ENCODE data around the gene BRIP1.
"Not testable (repeated sequence)": the region's sequence is repeated elsewhere in the genome, so short reads cannot be mapped to it uniquely, and the experiment has no call there.

BRIP1 gene

GRCh38 chr17:61826866-61827265 is 36.5 kb downstream of the BRIP1 start:
- DNase-seq = not testable (repeated sequence)

- DNase-seq = not testable (repeated sequence)
These were observed 37.1 kb downstream of the BRIP1 start for GRCh38 chr17:61826198-61826597.

- DNase-seq = no peak
These were observed 37.7 kb downstream of the BRIP1 start for GRCh38 chr17:61825448-61826137.

- DNase-seq = no peak
These were observed 40.7 kb downstream of the BRIP1 start for GRCh38 chr17:61822326-61823285.

- DNase-seq = no peak
These were observed 41.7 kb downstream of the BRIP1 start for GRCh38 chr17:61821655-61822054.

GRCh38 chr17:61819265-61819664 is 44.1 kb downstream of the BRIP1 start:
- not testable (repeated sequence) for DNase-seq

- DNase-seq = no peak
These were observed 45.1 kb downstream of the BRIP1 start for GRCh38 chr17:61818225-61818624.

GRCh38 chr17:61817452-61817851 is 45.9 kb downstream of the BRIP1 start:
- DNase-seq = no peak

- DNase-seq = no peak
These were observed 46.8 kb downstream of the BRIP1 start for GRCh38 chr17:61816538-61816937.

- DNase-seq = no peak
These were observed 47.3 kb downstream of the BRIP1 start for GRCh38 chr17:61815863-61816503.

- no peak for DNase-seq
These were observed 48.8 kb downstream of the BRIP1 start for GRCh38 chr17:61814485-61814884.

GRCh38 chr17:61813211-61813610 is 50.1 kb downstream of the BRIP1 start:
- no peak for DNase-seq

- DNase-seq = no peak
These were observed 50.6 kb downstream of the BRIP1 start for GRCh38 chr17:61812747-61813146.

GRCh38 chr17:61809816-61810392 is 53.4 kb downstream of the BRIP1 start:
- DNase-seq = no peak

- DNase-seq = no peak
These were observed 54.9 kb downstream of the BRIP1 start for GRCh38 chr17:61808442-61808841.

- DNase-seq = no peak
These were observed 56.4 kb downstream of the BRIP1 start for GRCh38 chr17:61806936-61807335.

GRCh38 chr17:61806081-61806828 is 57.1 kb downstream of the BRIP1 start:
- no peak for DNase-seq

GRCh38 chr17:61805399-61805798 is 57.9 kb downstream of the BRIP1 start:
- no peak for DNase-seq

- DNase-seq = no peak
These were observed 59.5 kb downstream of the BRIP1 start for GRCh38 chr17:61803796-61804195.

GRCh38 chr17:61803216-61803615 is 60.1 kb downstream of the BRIP1 start:
- no peak for DNase-seq

- no peak for DNase-seq
These were observed 63.4 kb downstream of the BRIP1 start for GRCh38 chr17:61799812-61800484.

GRCh38 chr17:61797283-61797682 is 66.0 kb downstream of the BRIP1 start:
- DNase-seq = no peak
